Esophagus muscularis mucosa (tissue), 3 donors: Measurements from ENCODE around the gene PLD2.
"Not testable (repeated sequence)": the region's sequence is repeated elsewhere in the genome, so short reads cannot be mapped to it uniquely, and the experiment has no call there.

Experiments
- EP300 ChIP-seq: sonication (generic); formaldehyde crosslinking; IDR thresholded peaks from one replicate; pipeline ENCODE4 v1.6.1; 2017; ENCODE audit warnings: antibody characterized with exemption
- POLR2A ChIP-seq: fragments of 450-650 bp; IDR thresholded peaks from one replicate; pipeline ENCODE4 v1.6.1; 2017; ENCODE audit warnings: antibody characterized with exemption, moderate library complexity, mild to moderate bottlenecking, low read depth
- POLR2AphosphoS5 ChIP-seq, 2 donors: sonication (generic); formaldehyde crosslinking; IDR thresholded peaks; one replicate each; pipeline ENCODE4 v1.6.1; 2017; ENCODE audit warnings: antibody characterized with exemption in 2 of 2

GRCh38 chr17:4832829-4833177 lies 25.9 kb downstream of the PLD2 start:
- not testable (repeated sequence) for TF ChIP-seq EP300; POLR2AphosphoS5 (IDR thresholded peaks at IDR 0.05); POLR2A
